G401 (cell line): ENCODE results near the gene DENND6B. TPM values are rescaled to one million over a fixed set of nuclear protein-coding genes. Genes with fewer than 3 reads are reported as not detected.
"Not testable (repeated sequence)": the region's sequence is repeated elsewhere in the genome, so short reads cannot be mapped to it uniquely, and the experiment has no call there.

Source experiments
- DNase-seq: peaks from one replicate; pipeline ENCODE4 v3.0.0-alpha.2; 2015; ENCODE audit warnings: low spot score
- in situ Hi-C: cut with HindIII; loops from 2 replicates; pipeline ENCODE4 v1.10.0; 2016; ENCODE audit warnings: low sequenced_read_pairs, mixed read lengths
- total RNA-seq: library from RNA; depleted of rRNA; stranded (reverse); fragments of >200 nt; shearing (Covaris generic); gene quantifications from 2 replicates; pipeline ENCODE4 v1.2.3, GENCODE V29; 2014; rRNA removed

DENND6B gene, protein sequence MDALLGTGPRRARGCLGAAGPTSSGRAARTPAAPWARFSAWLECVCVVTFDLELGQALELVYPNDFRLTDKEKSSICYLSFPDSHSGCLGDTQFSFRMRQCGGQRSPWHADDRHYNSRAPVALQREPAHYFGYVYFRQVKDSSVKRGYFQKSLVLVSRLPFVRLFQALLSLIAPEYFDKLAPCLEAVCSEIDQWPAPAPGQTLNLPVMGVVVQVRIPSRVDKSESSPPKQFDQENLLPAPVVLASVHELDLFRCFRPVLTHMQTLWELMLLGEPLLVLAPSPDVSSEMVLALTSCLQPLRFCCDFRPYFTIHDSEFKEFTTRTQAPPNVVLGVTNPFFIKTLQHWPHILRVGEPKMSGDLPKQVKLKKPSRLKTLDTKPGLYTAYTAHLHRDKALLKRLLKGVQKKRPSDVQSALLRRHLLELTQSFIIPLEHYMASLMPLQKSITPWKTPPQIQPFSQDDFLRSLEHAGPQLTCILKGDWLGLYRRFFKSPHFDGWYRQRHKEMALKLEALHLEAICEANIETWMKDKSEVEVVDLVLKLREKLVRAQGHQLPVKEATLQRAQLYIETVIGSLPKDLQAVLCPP
- 0.37 and 1.0 TPM in 2 replicates for total RNA-seq

DNA sequence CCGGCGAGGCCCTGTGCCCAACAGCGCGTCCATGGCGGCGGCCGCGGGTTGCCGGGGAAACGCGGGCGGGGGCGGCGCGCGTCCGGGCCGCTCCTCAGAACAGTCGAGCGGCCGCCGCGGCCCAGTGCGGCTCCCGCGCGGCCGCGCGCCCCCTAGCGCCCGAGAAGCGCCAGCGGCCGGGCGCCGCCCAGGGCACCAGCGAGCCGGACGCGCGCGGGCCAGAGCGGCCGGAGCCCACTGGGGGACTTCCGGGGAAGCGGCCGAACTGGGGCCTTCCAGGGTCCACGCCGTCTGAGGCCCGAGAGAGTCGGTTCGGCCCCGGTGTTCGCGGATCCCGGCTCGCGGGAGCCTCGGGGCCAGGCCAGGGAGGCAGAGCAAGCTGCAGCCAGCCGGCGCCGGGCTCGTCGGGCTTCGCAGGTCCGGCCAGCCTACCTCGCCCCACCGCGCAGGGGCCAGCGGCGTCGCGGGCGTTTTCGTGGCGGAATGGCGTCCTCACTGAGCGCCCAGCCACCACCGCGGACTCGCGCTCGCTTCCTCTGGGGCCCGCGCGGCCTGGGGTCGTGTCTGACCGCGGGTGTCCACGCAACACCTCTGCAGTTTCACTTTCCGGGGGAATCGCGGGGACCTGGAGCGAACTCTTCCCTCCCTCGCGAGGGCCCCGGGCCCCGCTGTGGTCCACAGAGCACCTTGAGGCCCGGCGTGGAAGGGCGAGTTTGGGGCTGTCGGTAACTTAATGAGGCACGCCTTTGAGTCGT is at the start of gene DENND6B:
TSS of gene DENND6B (minus strand) at position 57 of the 755 bp plus-strand sequence. CDS start at position 33, 24 bp downstream.
- peak; percentile 83 for DNase-seq
- in situ Hi-C loops: no loop called here

DNA sequence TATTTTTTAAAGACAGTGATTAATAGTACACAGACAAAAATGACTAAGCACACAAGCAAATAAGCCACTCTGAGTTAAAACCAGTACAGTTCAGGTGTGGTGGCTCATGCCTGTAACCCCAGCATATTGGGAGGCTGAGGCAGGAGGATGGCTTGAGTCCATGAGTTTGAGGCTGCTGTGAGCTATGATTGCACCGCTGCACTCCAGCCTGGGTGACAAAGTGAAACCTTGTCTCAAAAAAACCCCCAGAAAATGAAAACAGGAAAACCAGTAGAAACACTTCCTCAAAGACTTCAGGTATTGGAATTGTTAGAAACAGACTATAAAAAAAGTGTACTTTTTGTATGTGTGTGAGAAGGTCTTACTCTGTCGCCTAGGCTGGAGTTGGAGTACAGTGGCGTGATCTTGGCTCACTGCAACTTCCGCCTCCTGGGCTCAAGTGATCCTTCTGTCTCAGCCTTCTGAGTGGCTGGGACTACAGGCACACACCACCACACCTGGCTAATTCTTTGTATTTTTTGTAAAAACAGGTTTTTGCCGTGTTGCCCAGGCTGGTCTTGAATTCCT is 49.4 kb upstream of the DENND6B start:
- DNase-seq: no peak
- in situ Hi-C loops: no loop called here

DNA sequence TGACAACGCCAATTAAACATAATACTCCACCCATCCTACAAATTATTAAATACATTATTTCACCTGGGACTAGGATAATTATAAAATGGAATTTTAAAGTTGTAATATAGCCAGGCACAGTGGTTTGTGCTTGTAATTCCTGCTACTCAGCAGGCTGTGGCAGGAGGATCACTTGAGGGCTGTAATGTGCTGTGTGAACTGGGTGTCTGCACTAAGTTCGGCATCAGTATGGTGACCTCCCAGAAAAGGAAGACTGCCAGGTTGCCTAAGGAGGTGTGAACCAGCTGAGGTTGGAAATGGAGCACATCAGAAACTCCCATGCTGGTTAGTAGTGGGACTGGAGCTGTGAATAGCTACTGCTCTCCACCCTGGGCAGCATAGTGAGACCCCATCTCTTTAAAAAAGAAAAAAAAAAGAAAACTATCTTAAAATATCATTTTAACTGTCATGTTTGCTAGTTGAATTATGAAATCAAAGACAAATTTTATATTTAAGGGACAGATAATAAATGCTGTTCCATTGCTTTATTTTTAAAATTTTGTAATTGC is 44.4 kb upstream of the DENND6B start:
- in situ Hi-C loops: no loop called here
- no peak for DNase-seq

DNA sequence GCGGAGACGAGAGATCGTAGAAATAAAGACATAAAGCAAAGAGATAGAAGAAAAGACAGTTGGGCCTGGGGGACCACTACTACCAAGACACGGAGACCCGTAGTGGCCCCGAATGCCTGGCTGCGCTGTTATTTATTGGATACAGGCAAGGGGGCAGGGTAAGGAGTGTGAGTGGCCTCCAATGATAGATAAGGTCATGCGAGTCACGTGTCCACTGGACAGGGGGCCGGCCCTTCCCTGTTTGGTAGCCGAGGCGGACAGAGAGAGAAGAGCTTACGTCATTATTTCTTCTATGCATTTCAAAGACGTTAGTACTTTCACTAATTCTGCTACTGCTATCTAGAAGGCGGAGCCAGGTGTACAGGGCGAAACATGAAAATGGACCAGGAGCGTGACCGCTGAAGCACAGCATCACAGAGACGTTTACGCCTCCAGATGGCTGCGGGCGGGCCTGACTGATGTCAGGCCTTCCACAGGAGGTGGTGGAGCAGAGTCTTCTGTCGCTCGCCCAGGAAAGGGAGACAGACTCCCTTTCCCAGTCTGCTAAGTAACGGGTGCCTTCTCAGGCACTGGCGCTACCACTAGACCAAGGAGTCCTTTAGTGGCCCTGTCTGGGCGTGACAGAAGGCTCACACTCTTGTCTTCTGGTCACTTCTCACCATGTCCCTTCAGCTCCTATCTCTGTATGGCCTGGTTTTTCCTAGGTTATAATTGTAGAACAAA is 41.1 kb upstream of the DENND6B start:
- in situ Hi-C loops: no loop called here
- DNase-seq: peak; percentile 78

DNA sequence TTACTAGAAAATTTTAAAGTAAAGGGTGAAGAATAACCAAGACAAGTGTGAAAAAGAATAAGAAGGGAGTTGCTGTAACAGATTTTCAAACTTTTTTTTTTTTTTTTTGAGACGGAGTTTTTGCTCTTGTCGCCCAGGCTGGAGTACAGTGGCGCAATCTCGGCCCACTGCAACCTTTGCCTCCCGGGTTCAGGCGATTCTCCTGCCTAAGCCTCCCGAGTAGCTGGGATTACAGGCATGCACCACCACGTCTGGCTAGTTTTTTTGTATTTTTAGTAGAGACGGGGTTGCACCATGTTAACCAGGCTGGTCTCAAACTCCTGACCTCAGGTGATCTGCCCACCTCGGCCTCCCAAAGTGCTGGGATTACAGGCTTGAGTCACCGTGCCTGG is 37.0 kb upstream of the DENND6B start:
- DNase-seq, in situ Hi-C loops: not testable (repeated sequence)

DNA sequence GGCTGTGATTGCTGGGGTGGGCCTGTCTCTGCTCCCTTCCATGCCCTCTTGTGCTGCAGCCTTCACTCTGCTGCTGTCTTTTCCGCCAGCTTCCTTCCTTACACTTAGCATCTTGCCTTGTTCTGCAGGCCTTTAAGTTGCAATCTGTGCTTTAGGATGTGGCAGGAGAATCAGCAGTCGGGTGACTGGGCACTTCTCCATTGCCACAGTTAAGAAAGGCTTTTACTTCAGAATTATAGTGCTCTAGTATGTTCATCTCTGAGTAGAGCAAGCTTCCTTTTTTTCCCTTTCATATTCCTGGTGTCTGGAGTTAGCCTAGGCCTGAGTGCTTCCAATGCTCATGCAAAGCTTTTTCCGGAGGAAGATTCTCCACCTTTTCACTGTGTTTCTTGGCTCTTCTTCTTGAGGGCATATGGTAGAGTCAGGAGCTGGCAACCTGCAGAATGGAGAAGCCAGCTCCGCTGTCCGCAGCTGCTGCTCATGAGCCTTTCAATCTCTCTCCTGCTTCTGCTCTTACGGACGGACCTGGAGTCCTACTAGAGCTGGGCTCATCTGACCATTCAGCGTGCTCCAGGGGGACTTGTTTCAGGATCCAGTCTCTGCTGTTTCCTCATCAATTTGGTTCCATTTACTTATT is 36.5 kb upstream of the DENND6B start:
- peak; percentile 87 for DNase-seq
- in situ Hi-C loops: no loop called here

DNA sequence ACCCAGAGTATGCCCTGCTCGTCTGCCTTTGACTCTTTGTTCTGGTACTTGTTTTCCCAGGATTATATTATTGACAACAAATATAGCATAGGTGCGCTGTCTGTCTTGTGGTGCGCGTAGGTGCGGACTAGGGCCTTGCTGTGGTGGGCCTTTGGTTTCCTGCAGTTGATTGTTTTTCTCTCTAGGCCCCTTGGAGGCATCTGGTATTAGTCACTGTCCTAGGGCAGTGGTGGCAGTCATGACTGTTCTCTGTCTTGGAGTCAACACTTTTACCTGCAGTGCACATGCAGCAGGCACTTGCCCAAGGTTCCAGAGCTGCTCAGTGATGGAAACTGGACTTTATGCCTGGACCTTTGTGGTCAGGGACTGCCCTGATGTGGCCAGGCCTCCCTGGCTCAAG is 34.9 kb upstream of the DENND6B start:
- DNase-seq: no peak
- in situ Hi-C loops: no loop called here

DNA sequence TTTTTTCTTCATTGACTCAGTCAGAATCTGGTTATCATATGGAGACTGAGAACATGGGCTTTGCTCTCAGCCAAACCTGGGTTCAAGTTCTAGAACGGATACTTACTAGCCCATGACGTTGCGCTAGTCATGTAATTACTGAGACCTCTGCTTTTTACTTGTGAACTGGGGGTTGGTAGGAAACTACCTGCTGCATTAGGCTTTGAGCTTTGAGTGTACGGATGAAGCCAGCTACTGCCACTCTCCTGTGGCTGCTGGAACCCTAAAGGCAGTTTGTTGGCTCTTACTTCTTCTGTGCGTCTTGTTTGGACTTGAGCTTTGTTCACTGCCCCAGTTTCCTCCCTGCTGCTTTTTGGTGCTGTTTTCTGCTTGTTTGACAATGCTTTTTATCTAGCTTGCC is 34.4 kb upstream of the DENND6B start:
- no peak for DNase-seq
- in situ Hi-C loops: no loop called here

DNA sequence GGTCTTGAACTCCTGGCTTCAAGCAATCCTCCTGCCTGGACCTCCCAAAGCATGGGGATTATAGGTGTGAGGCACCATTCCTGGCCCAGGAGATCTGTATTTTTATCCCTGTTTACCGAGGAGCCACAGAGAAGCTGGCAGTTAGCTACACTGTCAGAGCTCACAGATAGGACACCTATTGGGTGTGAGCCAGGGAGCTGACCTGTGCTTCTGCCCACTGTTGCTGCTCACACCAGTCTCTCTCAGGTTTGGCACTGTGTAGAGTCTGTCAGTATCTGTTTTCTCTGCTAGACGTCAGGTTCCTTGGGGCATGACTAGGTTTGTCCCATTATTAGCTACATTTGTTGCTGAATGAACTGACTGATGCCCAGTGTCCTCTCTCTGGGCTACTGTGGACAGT is 33.8 kb upstream of the DENND6B start:
- peak; percentile 98 for DNase-seq
- in situ Hi-C loops: no loop called here

DNA sequence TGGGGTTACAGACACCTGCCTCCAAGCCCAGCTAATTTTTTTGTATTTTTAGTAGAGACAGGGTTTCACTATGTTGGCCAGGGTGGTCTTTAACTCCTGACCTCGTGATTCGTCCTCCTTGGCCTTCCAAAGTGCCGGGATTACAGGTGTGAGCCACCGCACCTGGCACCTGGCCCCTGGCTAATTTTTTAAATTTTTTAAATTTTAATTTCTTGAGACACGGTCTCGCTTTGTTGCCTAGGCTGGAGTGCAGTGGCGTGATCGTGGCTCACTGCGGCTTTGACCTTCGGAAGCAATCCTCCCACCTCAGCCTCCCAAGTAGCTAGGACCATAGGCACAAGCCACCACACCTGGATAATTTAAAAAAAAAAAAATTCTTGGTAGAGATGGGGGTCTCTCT is 30.9 kb upstream of the DENND6B start:
- DNase-seq: no peak
- in situ Hi-C loops: loop anchor here (10.0 kb wide), 2 partner anchors 67 to 73 kb away; no protein-coding TSS in a partner anchor

DNA sequence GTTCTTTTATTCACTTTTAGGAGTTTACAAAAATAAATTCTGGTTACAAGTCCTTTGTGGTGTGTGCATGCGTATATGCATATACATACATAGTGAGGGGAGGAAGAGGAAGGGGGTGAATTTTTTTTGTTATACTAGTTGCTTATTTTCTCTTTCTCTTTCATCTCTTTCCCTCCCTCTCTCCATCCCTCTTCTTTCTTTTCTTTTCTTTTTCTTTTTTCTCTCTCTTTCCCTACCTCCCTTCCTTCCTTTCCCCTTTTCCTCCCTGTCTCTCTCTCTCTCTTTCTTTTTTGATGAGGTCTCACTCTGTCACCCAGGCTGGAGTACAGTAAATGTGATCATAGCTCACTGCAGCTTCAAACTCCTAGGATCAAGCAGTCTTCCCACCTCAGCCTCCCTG is 30.4 kb upstream of the DENND6B start:
- in situ Hi-C loops: loop anchor here (10.0 kb wide), 2 partner anchors 68 to 72 kb away; no protein-coding TSS in a partner anchor
- no peak for DNase-seq

DNA sequence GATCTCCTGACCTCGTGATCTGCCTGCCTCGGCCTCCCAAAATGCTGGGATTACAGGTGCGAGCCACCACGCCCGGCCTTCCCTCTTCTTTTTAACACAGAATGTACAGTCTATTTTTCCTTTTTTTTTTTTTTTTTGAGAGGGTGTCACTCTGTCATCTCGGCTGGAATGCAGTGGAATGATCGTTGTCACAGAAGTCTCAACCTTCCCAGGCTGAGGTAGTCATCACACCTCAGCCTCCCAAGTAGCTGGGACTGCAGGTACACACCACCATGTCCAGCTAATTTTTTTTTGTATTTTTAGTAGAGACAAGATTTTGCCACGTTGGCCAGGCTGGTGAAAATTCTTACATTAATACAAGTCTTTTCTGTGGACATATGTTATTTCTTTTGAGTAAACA is 29.4 kb upstream of the DENND6B start:
- DNase-seq: no peak
- in situ Hi-C loops: loop anchor here (10.0 kb wide), 2 partner anchors 69 to 71 kb away; no protein-coding TSS in a partner anchor

DNA sequence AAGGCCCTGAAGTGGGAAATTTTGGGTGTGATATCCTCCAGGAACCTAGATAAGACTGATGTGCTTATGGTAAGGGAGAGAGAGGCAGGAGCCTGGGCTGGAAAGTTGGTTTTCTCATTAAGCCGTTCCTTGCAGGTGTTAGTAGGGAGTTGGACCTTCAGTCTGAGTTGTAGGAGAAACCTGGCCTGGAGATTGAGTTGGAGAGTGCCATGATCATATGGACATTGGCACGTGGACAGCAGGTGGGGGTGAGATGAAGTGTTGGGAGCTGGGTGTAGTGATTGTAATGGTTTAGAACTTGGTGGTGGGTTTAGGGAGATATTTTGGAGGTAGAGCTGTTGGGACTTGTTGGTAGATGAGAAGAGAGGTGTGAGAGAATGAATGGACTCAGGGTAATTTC is 21.2 kb upstream of the DENND6B start:
- no peak for DNase-seq
- in situ Hi-C loops: no loop called here

DNA sequence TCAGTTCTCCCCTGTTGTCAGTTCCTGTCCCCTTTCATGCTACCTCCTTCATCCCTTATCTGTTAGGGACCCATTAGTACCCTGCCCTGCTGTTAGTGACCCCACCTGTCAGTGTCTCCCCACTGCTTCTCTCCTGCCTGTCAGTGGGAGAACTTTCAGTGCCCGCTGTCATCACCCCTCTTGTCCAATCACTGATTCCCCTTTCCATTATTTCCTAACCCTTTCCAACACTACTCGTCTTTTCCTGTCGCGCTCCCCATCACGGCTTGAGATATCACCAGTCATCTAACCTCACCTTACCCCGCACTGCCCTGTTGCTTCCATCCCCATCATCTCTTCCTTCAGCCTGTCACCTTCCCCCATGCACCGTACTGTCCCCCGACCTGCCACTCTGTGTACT is 20.3 kb upstream of the DENND6B start:
- peak; percentile 46 for DNase-seq
- in situ Hi-C loops: no loop called here

DNA sequence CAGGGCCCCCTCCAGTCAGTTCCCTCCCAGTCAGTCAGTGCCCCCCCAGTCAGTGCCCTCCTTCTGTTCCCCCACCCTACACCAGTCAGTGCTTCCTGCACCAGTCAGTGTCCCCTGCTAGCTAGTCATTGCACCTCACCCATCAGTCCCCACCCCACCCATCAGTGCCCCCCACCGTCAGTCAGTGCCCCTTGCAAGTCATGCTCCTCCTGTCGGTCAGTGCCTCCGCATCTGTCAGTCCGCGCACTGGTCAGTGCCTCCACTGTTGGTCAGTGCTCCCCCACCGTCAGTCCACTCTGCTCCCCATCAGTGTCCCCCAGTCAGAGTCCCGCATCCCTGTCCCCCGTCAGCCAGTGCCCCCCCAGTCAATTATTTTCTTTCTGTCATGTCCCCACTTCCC is 19.7 kb upstream of the DENND6B start:
- in situ Hi-C loops: no loop called here
- no peak for DNase-seq

DNA sequence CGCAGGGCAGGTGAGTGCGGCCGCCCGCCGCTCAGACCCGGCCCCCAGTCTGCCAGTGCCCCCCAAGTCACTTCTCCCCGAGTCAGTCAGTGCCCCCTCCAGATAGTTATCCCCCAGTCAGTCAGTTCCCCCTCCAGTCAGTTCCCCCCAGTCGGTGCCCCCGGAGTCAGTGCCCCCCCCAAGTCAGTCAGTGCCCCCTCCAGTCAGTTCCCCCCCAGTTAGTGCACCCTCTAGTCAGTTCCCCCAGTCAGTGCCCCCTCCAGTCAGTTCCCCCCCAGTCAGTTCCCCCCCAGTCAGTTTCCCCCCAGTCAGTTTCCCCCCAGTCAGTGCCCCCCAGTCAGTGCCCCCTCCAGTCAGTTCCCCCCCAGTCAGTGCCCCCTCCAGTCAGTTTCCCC is 16.7 kb upstream of the DENND6B start:
- in situ Hi-C loops: no loop called here
- DNase-seq: no peak

DNA sequence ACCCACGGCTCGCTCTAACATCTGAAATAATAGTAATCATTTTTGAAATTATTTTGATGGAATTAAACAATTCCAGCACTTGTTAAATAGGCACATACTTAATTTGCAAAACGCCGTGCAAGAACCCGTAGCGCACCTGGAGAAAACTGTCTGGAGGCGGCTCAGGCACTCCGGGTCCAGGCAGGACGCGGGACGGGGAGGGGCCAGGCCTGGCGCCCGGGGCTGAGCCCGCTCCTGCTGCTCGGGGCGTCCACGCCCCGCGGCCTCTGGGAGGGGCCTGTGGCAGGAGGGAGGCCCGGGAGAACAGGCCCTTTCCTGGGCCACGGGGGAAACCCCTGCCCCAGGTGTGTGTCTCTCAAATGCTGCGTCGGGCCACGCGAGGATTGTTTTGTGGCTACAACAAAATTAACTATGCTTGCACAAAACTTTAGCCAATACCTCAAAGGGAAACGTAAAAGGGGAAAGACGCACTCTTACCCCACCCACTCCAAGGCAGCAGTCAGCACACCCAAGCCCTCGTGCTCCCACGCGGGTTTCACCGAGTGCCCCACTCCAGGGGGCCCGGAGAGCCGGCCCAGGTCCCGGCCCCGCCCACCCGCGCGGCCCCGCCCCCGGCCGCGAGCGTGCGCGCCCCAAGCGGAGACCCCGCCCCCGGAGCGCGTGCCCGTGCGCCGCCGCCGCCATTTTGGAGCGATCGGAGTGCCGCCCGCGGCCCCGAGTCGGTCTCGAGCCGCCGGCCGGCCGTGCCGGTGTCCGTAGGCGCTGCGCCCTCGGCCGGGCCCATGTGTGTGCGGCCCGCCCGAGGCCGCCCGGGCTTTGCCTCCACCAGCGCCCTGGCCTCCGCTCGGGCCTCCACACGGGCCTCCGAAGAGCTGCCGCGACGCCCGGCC is 16.1 kb upstream of the DENND6B start, which contains the start of gene PPP6R2:
TSS of gene PPP6R2 (plus strand) at position 677 of the 890 bp plus-strand sequence. CDS start 50,582 bp downstream, outside the sequence.
- in situ Hi-C loops: no loop called here

More for the DNA sequence above, 16.1 kb upstream of the DENND6B start, which contains the start of gene PPP6R2:
- peak; percentile 69 for DNase-seq
